ENCODE measurements around the gene CD2.

Gene CD2

GRCh38 chr1:116817582-116818064 lies 63.4 kb downstream of the CD2 start:
- intact Hi-C loops (cut with micrococcal nuclease) = loop anchor here (1.0 kb wide), 2 partner anchors 80 to 238 kb away; no protein-coding TSS in a partner anchor
- no peaks in the 10 kb centered on the region for H3K27me3 Mint-ChIP-seq
- H3K27ac Mint-ChIP-seq = no peak overlapping the region
- no peaks in the 10 kb centered on the region for H3K36me3 Mint-ChIP-seq (ENCODE audit: low read depth)
- H3K4me1 Mint-ChIP-seq (ENCODE audit: low read depth) = peaks cover 4% of the 10 kb centered on the region
- H3K9me3 Mint-ChIP-seq = peaks cover 4% of the 10 kb centered on the region
- H3K4me3 Mint-ChIP-seq = no peak overlapping the region

All from dendritic cell treated with granulocyte-macrophage colony-stimulating factor and Interleukin-4, amounts not matched to agents 40 ng/mL and 50 ng/mL, for 4 days (primary cell).